ENCODE data around the gene ADRM1. TPM values are rescaled to one million over a fixed set of nuclear protein-coding genes. Genes with fewer than 3 reads are reported as not detected.
A peak's percentile ranks its signal among the peaks of the same experiment; 100 is the strongest.

The ADRM1 gene
- polyA plus RNA-seq, 2 of the 4 experiments (the other 2 are of a cell fraction) = 87.9 to 130 TPM

- no peak overlapping the region for H3K4me2 ChIP-seq
- ChIA-PET CTCF (interaction anchor here (0.9 kb wide), 1 partner anchor 45 kb away, joined by 5 read pairs; no protein-coding TSS in a partner anchor), POLR2A (no interaction called here)
- ATAC-seq (peak in 1 of 2 experiments; percentile 3; a peak in 3 of 6 replicates), DNase-seq (ENCODE audit: low read depth in 1 of 2, low spot score in 1 of 2) (no peak), FAIRE-seq (no peak)
- H3K27ac ChIP-seq = no peak overlapping the region
- 94% methylated on average over 53 of the region's 53 CpGs for WGBS (ENCODE audit: missing lambda C conversion rate)
- no peaks in the 10 kb centered on the region; the same call in 2 of the 3 replicates for H3K4me1 ChIP-seq
- H3K9me3 ChIP-seq = no peaks in the 10 kb centered on the region
- no peak overlapping the region for H3K4me3 ChIP-seq
- TF ChIP-seq JUN (IDR thresholded peaks at IDR 0.05) (no peak), POLR2AphosphoS2 (conservative IDR thresholded peaks at IDR 0.05; ENCODE audit: low read length) (0 out of 2 replicates have a peak, but pooled peaks have one; percentile 31)
Measured at GRCh38 chr20:62336775-62337557, 34.2 kb downstream of the ADRM1 start.

- ChIA-PET POLR2A (no interaction called here), CTCF (no interaction called here)
- H3K4me1 ChIP-seq = no peaks in the 10 kb centered on the region; the same call in 2 of the 3 replicates
- H3K4me2 ChIP-seq = no peak overlapping the region
- DNase-seq (ENCODE audit: low read depth in 1 of 2, low spot score in 1 of 2) (no peak), ATAC-seq (peak in 1 of 2 experiments; percentile 6; a peak in 2 of 6 replicates), FAIRE-seq (no peak)
- H3K9me3 ChIP-seq = no peaks in the 10 kb centered on the region
- TF ChIP-seq ATOH8 (CRISPR knock-in tag; IDR thresholded peaks at IDR 0.05; ENCODE audit: low read depth) (no peak), EHF (CRISPR knock-in tag; IDR thresholded peaks at IDR 0.05) (no peak), REST (IDR thresholded peaks at IDR 0.05) (no peak), GATA3 (IDR thresholded peaks at IDR 0.05; ENCODE audit: borderline replicate concordance) (no peak), FOXS1 (CRISPR knock-in tag; IDR thresholded peaks at IDR 0.05) (no peak)
- no peak overlapping the region for H3K27ac ChIP-seq
- 95% methylated on average over 11 of the region's 34 CpGs for WGBS (ENCODE audit: missing lambda C conversion rate)
- no peak overlapping the region for H3K4me3 ChIP-seq
Measured at GRCh38 chr20:62337558-62338293, 34.9 kb downstream of the ADRM1 start.

- FAIRE-seq = no peak
- WGBS (ENCODE audit: missing lambda C conversion rate) = 93% methylated on average over 13 of the region's 16 CpGs
- Histone ChIP-seq H3K9me3 (no peaks in the 10 kb centered on the region), H3K4me3 (no peak overlapping the region), H3K4me1 (no peaks in the 10 kb centered on the region; the same call in 2 of the 3 replicates), H3K27ac (no peak overlapping the region), H3K4me2 (no peak overlapping the region)
- TF ChIP-seq RFX5 (IDR thresholded peaks at IDR 0.05) (no peak), HOXA7 (CRISPR knock-in tag; IDR thresholded peaks at IDR 0.05) (no peak), KDM1A (IDR thresholded peaks at IDR 0.05; ENCODE audit: low read depth) (no peak), HEYL (CRISPR knock-in tag; IDR thresholded peaks at IDR 0.05) (no peak), RARB (CRISPR knock-in tag; IDR thresholded peaks at IDR 0.05) (no peak), CHD4 (IDR thresholded peaks at IDR 0.05; ENCODE audit: borderline replicate concordance) (no peak), JUNB (IDR thresholded peaks at IDR 0.05) (no peak), CBX8 (IDR thresholded peaks at IDR 0.05) (no peak), FOSB (CRISPR knock-in tag; IDR thresholded peaks at IDR 0.05) (no peak), RCOR1 (IDR thresholded peaks at IDR 0.05; ENCODE audit: low read depth, low read length) (no peak), NPAS2 (CRISPR knock-in tag; IDR thresholded peaks at IDR 0.05; ENCODE audit: borderline replicate concordance) (no peak), REST (IDR thresholded peaks at IDR 0.05) (no peak), MAX (IDR thresholded peaks at IDR 0.05) (no peak), ZFP36 (IDR thresholded peaks at IDR 0.05; ENCODE audit: borderline replicate concordance, partially characterized antibody) (no peak), MAFK (IDR thresholded peaks at IDR 0.05; ENCODE audit: partially characterized antibody) (no peak)
- ChIA-PET POLR2A (interaction anchor here (0.8 kb wide), 1 partner anchor 12 kb away, joined by 7 read pairs; no protein-coding TSS in a partner anchor), CTCF (interaction anchor here (1.4 to 3.5 kb wide), 2 partner anchors 38 to 44 kb away, joined by 4 to 17 read pairs; no protein-coding TSS in a partner anchor)
- DNase-seq (ENCODE audit: low read depth in 1 of 2, low spot score in 1 of 2) = no peak
- no peak for ATAC-seq
Measured at GRCh38 chr20:62338294-62338620, 35.5 kb downstream of the ADRM1 start.
